ENCODE results near the gene SHLD1.
A peak's percentile ranks its signal among the peaks of the same experiment; 100 is the strongest.
"Not testable (repeated sequence)": the region's sequence is repeated elsewhere in the genome, so short reads cannot be mapped to it uniquely, and the experiment has no call there.

Gene SHLD1

GRCh38 chr20:5735845-5736510, 14.2 kb upstream of the SHLD1 start:
- DNase-seq (ENCODE audit: low spot score) (no peak), FAIRE-seq (no peak)

GRCh38 chr20:5737619-5737953, 12.6 kb upstream of the SHLD1 start:
- FAIRE-seq (no peak), DNase-seq (ENCODE audit: low spot score) (no peak)

- no peak for DNase-seq (ENCODE audit: low spot score)
- no peak for FAIRE-seq
Observed at GRCh38 chr20:5737966-5738365, 12.2 kb upstream of the SHLD1 start.

- DNase-seq (ENCODE audit: low spot score); FAIRE-seq: not testable (repeated sequence)
Observed at GRCh38 chr20:5740643-5741042, 9.6 kb upstream of the SHLD1 start.

GRCh38 chr20:5741089-5741488, 9.1 kb upstream of the SHLD1 start:
- no peak for FAIRE-seq
- DNase-seq (ENCODE audit: low spot score) = no peak

- no peak for FAIRE-seq
- DNase-seq (ENCODE audit: low spot score) = no peak
Observed at GRCh38 chr20:5742041-5742440, 8.2 kb upstream of the SHLD1 start.

- DNase-seq (ENCODE audit: low spot score) = no peak
- no peak for FAIRE-seq
Observed at GRCh38 chr20:5745416-5746030, 4.7 kb upstream of the SHLD1 start.

- FAIRE-seq (no peak), DNase-seq (ENCODE audit: low spot score) (no peak)
Observed at GRCh38 chr20:5746064-5746463, 4.1 kb upstream of the SHLD1 start.

- FAIRE-seq = no peak
Observed at GRCh38 chr20:5748246-5748645, 2.0 kb upstream of the SHLD1 start.

GRCh38 chr20:5749512-5749951, 669 bp upstream of the SHLD1 start:
- not testable (repeated sequence) for FAIRE-seq; DNase-seq (ENCODE audit: low spot score)

More at GRCh38 chr20:5748246-5748645, 2.0 kb upstream of the SHLD1 start:
- DNase-seq (ENCODE audit: low spot score) = no peak

- no peak for DNase-seq (ENCODE audit: low spot score)
- FAIRE-seq = no peak
Observed at GRCh38 chr20:5751856-5752255, 1.7 kb downstream of the SHLD1 start.

- DNase-seq (ENCODE audit: low spot score) = no peak
- no peak for FAIRE-seq
Observed at GRCh38 chr20:5753814-5754213, 3.6 kb downstream of the SHLD1 start.

- FAIRE-seq = no peak
- no peak for DNase-seq (ENCODE audit: low spot score)
Observed at GRCh38 chr20:5757949-5758348, 7.7 kb downstream of the SHLD1 start.

- DNase-seq (ENCODE audit: low spot score) = no peak
- no peak for FAIRE-seq
Observed at GRCh38 chr20:5766085-5766764, 16.0 kb downstream of the SHLD1 start.

- DNase-seq (ENCODE audit: low spot score) (no peak), FAIRE-seq (no peak)
Observed at GRCh38 chr20:5767493-5768098, 17.4 kb downstream of the SHLD1 start.

GRCh38 chr20:5770231-5770986, 20.2 kb downstream of the SHLD1 start:
- DNase-seq (ENCODE audit: low spot score) (no peak), FAIRE-seq (no peak)

GRCh38 chr20:5770987-5771318, 20.8 kb downstream of the SHLD1 start:
- no peak for DNase-seq (ENCODE audit: low spot score)
- FAIRE-seq = no peak

GRCh38 chr20:5772704-5773103, 22.5 kb downstream of the SHLD1 start:
- DNase-seq (ENCODE audit: low spot score) (no peak), FAIRE-seq (no peak)

- DNase-seq (ENCODE audit: low spot score) = no peak
- no peak for FAIRE-seq
Observed at GRCh38 chr20:5773589-5773988, 23.4 kb downstream of the SHLD1 start.

- FAIRE-seq (no peak), DNase-seq (ENCODE audit: low spot score) (no peak)
Observed at GRCh38 chr20:5776077-5776476, 25.9 kb downstream of the SHLD1 start.

GRCh38 chr20:5779071-5779900, 29.1 kb downstream of the SHLD1 start:
- DNase-seq (ENCODE audit: low spot score) (peak; percentile 5), FAIRE-seq (no peak)
